Gastrocnemius medialis (tissue), 4 donors: ENCODE data around the gene SLC5A6. TPM values are rescaled to one million over a fixed set of nuclear protein-coding genes. Genes with fewer than 3 reads are reported as not detected.
"Not testable (repeated sequence)": the region's sequence is repeated elsewhere in the genome, so short reads cannot be mapped to it uniquely, and the experiment has no call there.

Experiments used
- ATAC-seq, 2 donors: fragments of 150-250 bp; one replicate each; pipeline ENCODE4 v1.9.1; 2016
- DNase-seq, 2 donors: peaks; one replicate each; pipeline ENCODE4 v3.0.0-alpha.2; 2019
- H3K27ac ChIP-seq, 4 donors: fragments of 200-600 bp; sonication (generic); 1 replicate in 1 of 4; 2 replicates in 3 of 4; pipeline ENCODE4 v1.5.1; 2016 to 2018; ENCODE audit warnings: mild to moderate bottlenecking in 2 of 4, moderate library complexity in 1 of 4
- H3K27me3 ChIP-seq, 3 donors: fragments of 200-600 bp; sonication (generic) in 2 of 3; 1 replicate in 1 of 3; 2 replicates in 2 of 3; pipeline versions ENCODE4 v1.5.1 to v1.6.0; 2016 to 2019; ENCODE audit warnings: mild to moderate bottlenecking in 1 of 3, moderate library complexity in 1 of 3
- H3K36me3 ChIP-seq, 2 donors: fragments of 200-600 bp; sonication (generic) in 1 of 2; one replicate each; pipeline ENCODE4 v1.5.1; 2017 to 2018
- H3K4me1 ChIP-seq, 2 donors: fragments of 200-600 bp; sonication (generic) in 1 of 2; one replicate each; pipeline ENCODE4 v1.5.1; 2016 to 2017; ENCODE audit warnings: mild to moderate bottlenecking in 2 of 2
- H3K4me3 ChIP-seq, 4 donors: fragments of 200-600 bp; sonication (generic) in 3 of 4; 1 replicate in 1 of 4; 2 replicates in 3 of 4; pipeline ENCODE4 v1.5.1; 2016 to 2019; ENCODE audit warnings: mild to moderate bottlenecking in 2 of 4
- H3K9me3 ChIP-seq, 3 donors: fragments of 200-600 bp; sonication (generic) in 2 of 3; 1 replicate in 1 of 3; 2 replicates in 2 of 3; pipeline ENCODE4 v1.5.1; 2016 to 2019
- CTCF ChIP-seq, 5 experiments: fragments of 450-650 bp in 3 of 5; fragments of 200-600 bp in 2 of 5; sonication (generic) in 2 of 5; IDR thresholded peaks in 4 of 5; conservative IDR thresholded peaks in 1 of 5; 1 replicate in 4 of 5; 2 replicates in 1 of 5; pipeline ENCODE4 v1.5.1; 2016 to 2019; ENCODE audit warnings: antibody characterized with exemption in 5 of 5, mild to moderate bottlenecking in 3 of 5, moderate library complexity in 3 of 5
- POLR2A ChIP-seq, 2 donors: fragments of 450-650 bp; IDR thresholded peaks; one replicate each; pipeline ENCODE4 v1.6.1; 2017; ENCODE audit warnings: antibody characterized with exemption in 2 of 2, mild to moderate bottlenecking in 2 of 2, moderate library complexity in 2 of 2
- in situ Hi-C, 4 donors: fragments of 200-750 bp; cut with MboI; loops; one replicate each; pipeline versions ENCODE4 v1.15.0 to v1.8.0; 2017; ENCODE audit warnings: low sequenced_read_pairs in 4 of 4
- intact Hi-C: fragments of 100-400 bp; cut with DNase I; formaldehyde crosslinking; loops from one replicate; pipeline ENCODE4 v1.15.1; 2023; ENCODE audit warnings: low total_unique reads
- total RNA-seq, 4 donors: library from RNA; depleted of rRNA; stranded (reverse); fragments of >200 nt; gene quantifications; one replicate each; pipeline versions ENCODE4 v1.1.0 to v1.2.3, GENCODE V29; 2016

The SLC5A6 gene
- total RNA-seq, 4 donors from 2014 or later, result 19.0 to 46.5 (median 32.5) TPM

GRCh38 chr2:27198627-27199026, 13.4 kb downstream of the SLC5A6 start:
- in situ Hi-C loops, result loop anchor here in 2 of 4 donors (10.0 to 25.0 kb wide), 2 partner anchors 94 to 236 kb away; partner anchors contain the start of gene MAPRE3 (in 1 of the 2)
- no peak for ATAC-seq
- TF ChIP-seq CTCF (IDR thresholded peaks at IDR 0.05 in 4 of 5, conservative IDR thresholded peaks at IDR 0.05 in 1 of 5) (no peak), POLR2A (IDR thresholded peaks at IDR 0.05) (no peak)

GRCh38 chr2:27198068-27198467, 14.0 kb downstream of the SLC5A6 start:
- H3K9me3 ChIP-seq, H3K27me3 ChIP-seq, DNase-seq, H3K4me1 ChIP-seq, H3K4me3 ChIP-seq, ATAC-seq, intact Hi-C loops, H3K27ac ChIP-seq: not testable (repeated sequence)
- H3K36me3 ChIP-seq, result peaks cover 0 to 28% of the 10 kb centered on the region in 2 donors
- in situ Hi-C loops, result loop anchor here in 2 of 4 donors (10.0 to 25.0 kb wide), 2 partner anchors 93 to 236 kb away; partner anchors contain the start of gene MAPRE3 (in 1 of the 2)

More at GRCh38 chr2:27198627-27199026, 13.4 kb downstream of the SLC5A6 start:
- no peaks in the 10 kb centered on the region for H3K4me1 ChIP-seq
- H3K9me3 ChIP-seq, result no peaks in the 10 kb centered on the region
- H3K36me3 ChIP-seq, result peaks cover 0 to 33% of the 10 kb centered on the region in 2 donors
- DNase-seq, result no peak
- H3K27ac ChIP-seq, result no peak overlapping the region
- H3K27me3 ChIP-seq, result no peaks in the 10 kb centered on the region
- intact Hi-C loops, result no loop called here
- H3K4me3 ChIP-seq, result no peak overlapping the region

GRCh38 chr2:27195799-27196198, 16.3 kb downstream of the SLC5A6 start:
- H3K9me3 ChIP-seq, ATAC-seq, H3K27ac ChIP-seq, H3K36me3 ChIP-seq, intact Hi-C loops, H3K27me3 ChIP-seq, DNase-seq, H3K4me1 ChIP-seq, H3K4me3 ChIP-seq: not testable (repeated sequence)
- in situ Hi-C loops, result loop anchor here in 2 of 4 donors (10.0 to 25.0 kb wide), 2 partner anchors 91 to 233 kb away; partner anchors contain the start of gene MAPRE3 (in 1 of the 2)

- no peak overlapping the region for H3K27ac ChIP-seq
- intact Hi-C loops, result no loop called here
- H3K27me3 ChIP-seq, result no peaks in the 10 kb centered on the region
- no peak for TF ChIP-seq CTCF (IDR thresholded peaks at IDR 0.05 in 4 of 5, conservative IDR thresholded peaks at IDR 0.05 in 1 of 5)
- no peak for TF ChIP-seq POLR2A (IDR thresholded peaks at IDR 0.05)
- no peak for DNase-seq
- no peaks in the 10 kb centered on the region for H3K36me3 ChIP-seq
- in situ Hi-C loops, result loop anchor here in 2 of 4 donors (5.0 to 25.0 kb wide), 3 partner anchors 90 to 232 kb away; partner anchors contain the start of gene MAPRE3 (in 1 of the 2)
- no peak for ATAC-seq
- H3K9me3 ChIP-seq, result no peaks in the 10 kb centered on the region
- H3K4me1 ChIP-seq, result no peaks in the 10 kb centered on the region
- no peak overlapping the region for H3K4me3 ChIP-seq
Measured at GRCh38 chr2:27194538-27195354, 17.3 kb downstream of the SLC5A6 start.

GRCh38 chr2:27191070-27191829, 20.8 kb downstream of the SLC5A6 start:
- H3K9me3 ChIP-seq, result no peaks in the 10 kb centered on the region
- no peaks in the 10 kb centered on the region for H3K36me3 ChIP-seq
- in situ Hi-C loops (loop anchor here in 2 of 4 donors (5.0 to 25.0 kb wide), 3 partner anchors 86 to 229 kb away; partner anchors contain the start of gene MAPRE3 (in 1 of the 2)), intact Hi-C loops (loop anchor here (1.0 kb wide), 2 partner anchors 21 to 93 kb away; no protein-coding TSS in a partner anchor)
- TF ChIP-seq POLR2A (IDR thresholded peaks at IDR 0.05) (no peak), CTCF (IDR thresholded peaks at IDR 0.05 in 4 of 5, conservative IDR thresholded peaks at IDR 0.05 in 1 of 5) (peak; percentile 43 to 74 (median 66))
- DNase-seq (peak in 1 of 2 donors; percentile 36), ATAC-seq (peak; percentile 80 to 82)
- no peak overlapping the region for H3K4me3 ChIP-seq
- H3K27ac ChIP-seq, result no peak overlapping the region
- H3K27me3 ChIP-seq, result no peaks in the 10 kb centered on the region
- H3K4me1 ChIP-seq, result peaks cover under 1 to 15% of the 10 kb centered on the region in 2 donors
